ENCODE measurements around the gene SERTAD3. TPM values are rescaled to one million over a fixed set of nuclear protein-coding genes. Genes with fewer than 3 reads are reported as not detected.

SERTAD3 gene
- polyA plus RNA-seq, 1 donor (not counting 4 experiments of a cell fraction or from before 2014, with no cell fraction given), result 11.8 TPM

GRCh38 chr19:40421993-40422747, 22.0 kb downstream of the SERTAD3 start:
- TF ChIP-seq EZH2 (IDR thresholded peaks at IDR 0.05; ENCODE audit: low read length), result no peak
- no peak for TF ChIP-seq CTCF (optimal IDR thresholded peaks at IDR 0.05 in 1 of 3, IDR thresholded peaks at IDR 0.05 in 1 of 3, conservative IDR thresholded peaks at IDR 0.05 in 1 of 3; ENCODE audit: extremely low read depth in 1 of 3, insufficient read depth in 2 of 3, low read length in 3 of 3)
- dilution Hi-C loops (cut with MboI; ENCODE audit: extremely low pct_ligation_motif_present, low sequenced_read_pairs), result no loop called here
- FAIRE-seq, result no peak
- Histone ChIP-seq H3K9me1 (ENCODE audit: control insufficient read depth, extremely low read depth, insufficient read depth, low read length) (no peaks in the 10 kb centered on the region), H4K20me1 (ENCODE audit: control insufficient read depth, extremely low read depth, insufficient read depth, low read length) (no peaks in the 10 kb centered on the region), H3K9ac (ENCODE audit: control insufficient read depth, extremely low read depth, insufficient read depth, low read length) (peak overlapping the region; percentile 86), H2AFZ (ENCODE audit: control insufficient read depth, low read length) (no peak overlapping the region), H3K79me2 (ENCODE audit: control insufficient read depth, insufficient read depth, low read length) (peaks cover 28% of the 10 kb centered on the region), H3K4me2 (ENCODE audit: control insufficient read depth, extremely low read depth, insufficient read depth, low read depth, low read length) (peak overlapping the region; percentile 96), H3K9me3 (ENCODE audit: control insufficient read depth, low read depth, low read length) (no peaks in the 10 kb centered on the region), H3K27ac (ENCODE audit: control insufficient read depth, insufficient read depth, low read length) (peak overlapping the region; percentile 90), H3K4me1 (ENCODE audit: control insufficient read depth, extremely low read depth, insufficient read depth, low read length) (peaks cover 7% of the 10 kb centered on the region), H3K4me3 (ENCODE audit: control insufficient read depth in 2 of 3, extremely low read depth in 1 of 3, insufficient read depth in 2 of 3, low read depth in 1 of 3, low read length in 3 of 3) (no peak overlapping the region), H3K27me3 (ENCODE audit: control insufficient read depth, extremely low read depth, insufficient read depth, low read length) (no peaks in the 10 kb centered on the region), H3K36me3 (ENCODE audit: control insufficient read depth in 2 of 2, extremely low read depth in 1 of 2, insufficient read depth in 2 of 2, low read length in 2 of 2) (peaks cover 0 to 6% of the 10 kb centered on the region in 2 experiments)
- no peak for DNase-seq (ENCODE audit: low read depth, low spot score)

GRCh38 chr19:40420766-40421765, 23.1 kb downstream of the SERTAD3 start:
- no peak for FAIRE-seq
- Histone ChIP-seq H3K4me2 (ENCODE audit: control insufficient read depth, extremely low read depth, insufficient read depth, low read depth, low read length) (peak overlapping the region; percentile 96), H2AFZ (ENCODE audit: control insufficient read depth, low read length) (peak overlapping the region; percentile 85)

More at GRCh38 chr19:40420766-40421765, 23.1 kb downstream of the SERTAD3 start:
- peaks cover 10% of the 10 kb centered on the region for H3K4me1 ChIP-seq (ENCODE audit: control insufficient read depth, extremely low read depth, insufficient read depth, low read length)
- H4K20me1 ChIP-seq (ENCODE audit: control insufficient read depth, extremely low read depth, insufficient read depth, low read length), result no peaks in the 10 kb centered on the region
- DNase-seq (ENCODE audit: low read depth, low spot score), result no peak
- H3K79me2 ChIP-seq (ENCODE audit: control insufficient read depth, insufficient read depth, low read length), result peaks cover 28% of the 10 kb centered on the region
- H3K4me3 ChIP-seq (ENCODE audit: control insufficient read depth in 2 of 3, extremely low read depth in 1 of 3, insufficient read depth in 2 of 3, low read depth in 1 of 3, low read length in 3 of 3), result peak overlapping the region; percentile 46 to 77 (median 75)
- H3K27me3 ChIP-seq (ENCODE audit: control insufficient read depth, extremely low read depth, insufficient read depth, low read length), result no peaks in the 10 kb centered on the region
- dilution Hi-C loops (cut with MboI; ENCODE audit: extremely low pct_ligation_motif_present, low sequenced_read_pairs), result no loop called here
- peak overlapping the region; percentile 90 for H3K27ac ChIP-seq (ENCODE audit: control insufficient read depth, insufficient read depth, low read length)
- no peaks in the 10 kb centered on the region for H3K9me3 ChIP-seq (ENCODE audit: control insufficient read depth, low read depth, low read length)
- H3K36me3 ChIP-seq (ENCODE audit: control insufficient read depth in 2 of 2, extremely low read depth in 1 of 2, insufficient read depth in 2 of 2, low read length in 2 of 2), result peaks cover 0 to 6% of the 10 kb centered on the region in 2 experiments
- H3K9ac ChIP-seq (ENCODE audit: control insufficient read depth, extremely low read depth, insufficient read depth, low read length), result peak overlapping the region; percentile 86
- H3K9me1 ChIP-seq (ENCODE audit: control insufficient read depth, extremely low read depth, insufficient read depth, low read length), result no peaks in the 10 kb centered on the region
- TF ChIP-seq CTCF (optimal IDR thresholded peaks at IDR 0.05 in 1 of 3, IDR thresholded peaks at IDR 0.05 in 1 of 3, conservative IDR thresholded peaks at IDR 0.05 in 1 of 3; ENCODE audit: extremely low read depth in 1 of 3, insufficient read depth in 2 of 3, low read length in 3 of 3) (peak; percentile 75 to 99 (median 80)), EZH2 (IDR thresholded peaks at IDR 0.05; ENCODE audit: low read length) (no peak)
